BLaER1 (cell line): ENCODE measurements around the gene MTMR12.

ENCODE experiments used
- H3K27ac ChIP-seq: shearing (Covaris generic); formaldehyde crosslinking; 2 replicates; pipeline ENCODE4 v1.8.1; 2022
- H3K27me3 ChIP-seq: shearing (Covaris generic); formaldehyde crosslinking; 2 replicates; pipeline ENCODE4 v1.8.1; 2022
- H3K36me3 ChIP-seq: shearing (Covaris generic); formaldehyde crosslinking; 2 replicates; pipeline ENCODE4 v1.8.1; 2022
- H3K4me1 ChIP-seq: shearing (Covaris generic); formaldehyde crosslinking; 2 replicates; pipeline ENCODE4 v1.8.1; 2022
- H3K4me2 ChIP-seq: shearing (Covaris generic); formaldehyde crosslinking; 2 replicates; pipeline ENCODE4 v1.8.1; 2022
- H3K4me3 ChIP-seq: shearing (Covaris generic); formaldehyde crosslinking; 2 replicates; pipeline ENCODE4 v1.8.1; 2022
- H3K9ac ChIP-seq: shearing (Covaris generic); formaldehyde crosslinking; 2 replicates; pipeline ENCODE4 v1.8.1; 2022
- H3K9me3 ChIP-seq: shearing (Covaris generic); formaldehyde crosslinking; 2 replicates; pipeline ENCODE4 v1.8.1; 2022
- H4K20me1 ChIP-seq: shearing (Covaris generic); formaldehyde crosslinking; 2 replicates; pipeline ENCODE4 v1.8.1; 2022
- Cebpa-rat ChIP-seq: shearing (Covaris generic); IDR thresholded peaks from 2 replicates; pipeline ENCODE4 v1.8.1; 2022

MTMR12 gene

GRCh38 chr5:32244017-32244416 is 68.7 kb downstream of the MTMR12 start:
- Histone ChIP-seq H3K4me2 (0 out of 2 replicates have a peak overlapping the region, but pooled peaks have one; percentile 66), H3K27ac (0 out of 2 replicates have a peak overlapping the region, but pooled peaks have one; percentile 15), H3K4me1 (peaks cover 52% of the 10 kb centered on the region), H3K9ac (no peak overlapping the region), H3K9me3 (peaks cover 23% of the 10 kb centered on the region), H3K36me3 (peaks cover 81% of the 10 kb centered on the region), H4K20me1 (no peaks in the 10 kb centered on the region), H3K4me3 (no peak overlapping the region), H3K27me3 (no peaks in the 10 kb centered on the region)
- no peak for TF ChIP-seq Cebpa-rat

DNA sequence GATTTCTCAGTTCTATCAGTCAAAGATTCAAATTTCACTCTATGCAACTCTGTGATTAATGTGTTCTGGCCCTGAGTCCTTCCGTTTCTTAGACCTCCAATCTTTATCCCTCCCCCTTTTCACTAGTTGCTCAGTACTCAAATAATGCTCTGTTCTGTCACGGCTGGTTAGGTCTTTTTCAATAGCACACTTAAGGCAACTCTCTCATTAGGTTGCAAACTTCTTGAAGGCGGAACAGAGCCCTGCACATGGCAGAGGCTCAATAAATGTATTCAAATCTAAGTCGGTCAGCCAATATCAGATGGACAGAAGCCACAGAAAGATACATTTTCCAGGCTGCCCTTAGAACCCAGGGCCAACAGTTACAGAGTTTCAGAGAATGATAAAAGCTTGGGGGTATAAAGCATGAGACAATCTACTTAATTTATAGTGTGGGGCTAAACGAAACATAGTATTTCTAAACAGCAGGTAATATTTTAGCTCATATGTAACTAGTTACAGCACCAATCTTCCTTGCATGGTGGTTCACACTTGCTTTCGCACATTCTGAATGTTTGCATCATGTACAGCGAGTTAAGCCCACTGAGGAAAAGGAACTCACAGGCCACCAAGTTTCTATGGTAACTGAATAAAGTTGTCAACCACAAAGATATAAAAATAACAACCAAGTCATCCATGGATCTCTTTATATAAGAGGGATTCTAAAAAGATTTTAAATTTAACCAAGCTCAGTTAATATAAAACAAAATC is 71.5 kb downstream of the MTMR12 start:
- TF ChIP-seq Cebpa-rat, result no peak
- Histone ChIP-seq H3K9me3 (peaks cover 6% of the 10 kb centered on the region; the same call in 1 of the 2 replicates), H4K20me1 (no peaks in the 10 kb centered on the region), H3K4me1 (peaks cover 39% of the 10 kb centered on the region), H3K27ac (peak overlapping the region; percentile 12; the same call in 1 of the 2 replicates), H3K4me3 (no peak overlapping the region; the same call in 1 of the 2 replicates), H3K36me3 (peaks cover 81% of the 10 kb centered on the region), H3K27me3 (no peaks in the 10 kb centered on the region), H3K9ac (peak overlapping the region; percentile 17; the same call in 1 of the 2 replicates), H3K4me2 (peak overlapping the region; percentile 66)

GRCh38 chr5:32239385-32239784 is 73.4 kb downstream of the MTMR12 start:
- no peaks in the 10 kb centered on the region for H4K20me1 ChIP-seq
- H3K36me3 ChIP-seq, result peaks cover 82% of the 10 kb centered on the region
- H3K4me3 ChIP-seq, result no peak overlapping the region
- no peaks in the 10 kb centered on the region for H3K27me3 ChIP-seq
- H3K27ac ChIP-seq, result no peak overlapping the region
- peaks cover 39% of the 10 kb centered on the region for H3K4me1 ChIP-seq
- H3K4me2 ChIP-seq, result no peak overlapping the region
- TF ChIP-seq Cebpa-rat, result no peak
- H3K9me3 ChIP-seq, result no peaks in the 10 kb centered on the region
- H3K9ac ChIP-seq, result no peak overlapping the region

- no peak overlapping the region for H3K4me3 ChIP-seq
- H3K4me2 ChIP-seq, result no peak overlapping the region
- H3K27me3 ChIP-seq, result no peaks in the 10 kb centered on the region
- 0 out of 2 replicates have a peak overlapping the region, but pooled peaks have one; percentile 12 for H3K27ac ChIP-seq
- peaks cover 6% of the 10 kb centered on the region; the same call in 1 of the 2 replicates for H3K4me1 ChIP-seq
- H3K36me3 ChIP-seq, result peaks cover 98% of the 10 kb centered on the region
- peaks cover 6% of the 10 kb centered on the region; the same call in 1 of the 2 replicates for H4K20me1 ChIP-seq
- no peak for TF ChIP-seq Cebpa-rat
- H3K9me3 ChIP-seq, result no peaks in the 10 kb centered on the region
- no peak overlapping the region for H3K9ac ChIP-seq
Observed at GRCh38 chr5:32233696-32234447, 78.9 kb downstream of the MTMR12 start.

- H3K9ac ChIP-seq, result no peak overlapping the region
- no peak overlapping the region for H3K4me3 ChIP-seq
- H3K4me1 ChIP-seq, result peaks cover 6% of the 10 kb centered on the region; the same call in 1 of the 2 replicates
- H3K27me3 ChIP-seq, result no peaks in the 10 kb centered on the region
- no peak overlapping the region for H3K27ac ChIP-seq
- TF ChIP-seq Cebpa-rat, result no peak
- H3K4me2 ChIP-seq, result no peak overlapping the region
- H3K36me3 ChIP-seq, result peaks cover 95% of the 10 kb centered on the region
- peaks cover 6% of the 10 kb centered on the region; the same call in 1 of the 2 replicates for H4K20me1 ChIP-seq
- no peaks in the 10 kb centered on the region for H3K9me3 ChIP-seq
Observed at GRCh38 chr5:32233220-32233695, 79.5 kb downstream of the MTMR12 start.

GRCh38 chr5:32232441-32233219 is 80.1 kb downstream of the MTMR12 start:
- Histone ChIP-seq H3K9me3 (no peaks in the 10 kb centered on the region), H3K4me1 (peaks cover 11% of the 10 kb centered on the region), H4K20me1 (peaks cover 6% of the 10 kb centered on the region; the same call in 1 of the 2 replicates), H3K4me2 (no peak overlapping the region), H3K36me3 (peaks cover 95% of the 10 kb centered on the region), H3K4me3 (no peak overlapping the region), H3K27ac (no peak overlapping the region), H3K27me3 (no peaks in the 10 kb centered on the region), H3K9ac (no peak overlapping the region)
- no peak for TF ChIP-seq Cebpa-rat

GRCh38 chr5:32231929-32232328 is 80.8 kb downstream of the MTMR12 start:
- no peak overlapping the region for H3K27ac ChIP-seq
- no peaks in the 10 kb centered on the region for H3K9me3 ChIP-seq
- peaks cover 90% of the 10 kb centered on the region for H3K36me3 ChIP-seq
- TF ChIP-seq Cebpa-rat, result no peak
- no peak overlapping the region for H3K9ac ChIP-seq
- H3K27me3 ChIP-seq, result no peaks in the 10 kb centered on the region
- H3K4me1 ChIP-seq, result peaks cover 15% of the 10 kb centered on the region
- peaks cover 6% of the 10 kb centered on the region; the same call in 1 of the 2 replicates for H4K20me1 ChIP-seq
- no peak overlapping the region for H3K4me3 ChIP-seq
- H3K4me2 ChIP-seq, result no peak overlapping the region

DNA sequence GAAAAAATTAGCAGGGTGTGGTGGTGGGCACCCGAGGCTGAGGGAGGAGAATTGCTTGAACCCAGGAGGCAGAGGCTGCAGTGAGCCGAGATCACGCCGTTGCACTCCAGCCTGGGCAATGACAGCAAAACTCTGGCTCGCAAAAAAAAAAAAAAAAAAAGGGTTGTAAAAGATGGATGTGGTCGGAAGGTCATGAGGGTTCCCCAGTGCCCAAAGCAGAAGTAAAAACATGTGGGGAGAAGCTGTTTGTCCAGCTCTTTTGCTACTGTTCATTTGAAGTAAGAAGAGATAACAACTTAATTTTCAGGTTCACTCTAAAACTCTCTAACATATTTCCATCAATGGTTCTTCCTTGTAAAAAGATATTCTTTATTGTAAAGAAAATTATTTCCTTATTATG is 81.5 kb downstream of the MTMR12 start:
- Histone ChIP-seq H3K27me3 (no peaks in the 10 kb centered on the region), H3K4me1 (peaks cover 15% of the 10 kb centered on the region), H3K9ac (no peak overlapping the region), H3K9me3 (no peaks in the 10 kb centered on the region), H3K27ac (no peak overlapping the region), H3K36me3 (peaks cover 90% of the 10 kb centered on the region), H3K4me2 (no peak overlapping the region), H3K4me3 (no peak overlapping the region), H4K20me1 (peaks cover 6% of the 10 kb centered on the region; the same call in 1 of the 2 replicates)
- TF ChIP-seq Cebpa-rat, result no peak
